Type B pancreatic cell (in vitro differentiated cells): ENCODE measurements around the gene NCAN. TPM values are rescaled to one million over a fixed set of nuclear protein-coding genes. Genes with fewer than 3 reads are reported as not detected.
A peak's percentile ranks its signal among the peaks of the same experiment; 100 is the strongest.

Experiments used
- DNase-seq: peaks from one replicate; pipeline ENCODE4 v3.0.0; 2021; ENCODE audit warnings: mixed read lengths; ENCODE audit not compliant: unreplicated experiment; ENCODE audit errors: extremely low spot score
- H3K27ac Mint-ChIP-seq: 2 replicates; pipeline ENCODE4 v1.8.0; 2021; ENCODE audit warnings: mild to moderate bottlenecking, mixed read lengths
- H3K27me3 Mint-ChIP-seq: 2 replicates; pipeline ENCODE4 v1.8.0; 2021; ENCODE audit warnings: mixed read lengths
- H3K36me3 Mint-ChIP-seq: 2 replicates; pipeline ENCODE4 v1.8.0; 2021; ENCODE audit warnings: mixed read lengths
- H3K4me1 Mint-ChIP-seq: one replicate; pipeline ENCODE4 v1.8.0; 2021; ENCODE audit warnings: mixed read lengths; ENCODE audit not compliant: unreplicated experiment
- H3K4me3 Mint-ChIP-seq: 2 replicates; pipeline ENCODE4 v1.8.0; 2021; ENCODE audit warnings: mild to moderate bottlenecking, mixed read lengths
- H3K9me3 Mint-ChIP-seq: 2 replicates; pipeline ENCODE4 v1.8.0; 2021; ENCODE audit warnings: mixed read lengths
- CTCF ChIP-seq: fragments of 200-600 bp; sonication (generic); conservative IDR thresholded peaks from 2 replicates; pipeline ENCODE4 v1.5.0; 2021; ENCODE audit warnings: antibody characterized with exemption, mild to moderate bottlenecking
- total RNA-seq: library from RNA; stranded (reverse); gene quantifications from 2 replicates; pipeline ENCODE4 v1.2.1, GENCODE V29; 2021; ENCODE audit warnings: low replicate concordance

NCAN gene
- total RNA-seq, 1 donor from 2014 or later, result 0.80 TPM

GRCh38 chr19:19268453-19269385 is 57.0 kb downstream of the NCAN start:
- Mint-ChIP-seq H3K36me3 (no peaks in the 10 kb centered on the region), H3K4me3 (no peak overlapping the region), H3K4me1 (no peaks in the 10 kb centered on the region), H3K27me3 (peaks cover 37% of the 10 kb centered on the region), H3K9me3 (no peaks in the 10 kb centered on the region), H3K27ac (no peak overlapping the region)
- DNase-seq, result no peak
- TF ChIP-seq CTCF, result no peak

- no peaks in the 10 kb centered on the region for H3K9me3 Mint-ChIP-seq
- no peak for DNase-seq
Observed at GRCh38 chr19:19269952-19270694, 58.4 kb downstream of the NCAN start.

GRCh38 chr19:19270749-19271571 is 59.2 kb downstream of the NCAN start:
- Mint-ChIP-seq H3K4me3 (no peak overlapping the region), H3K27ac (no peak overlapping the region), H3K27me3 (peaks cover 20% of the 10 kb centered on the region), H3K9me3 (no peaks in the 10 kb centered on the region), H3K4me1 (no peaks in the 10 kb centered on the region), H3K36me3 (no peaks in the 10 kb centered on the region)
- no peak for TF ChIP-seq CTCF
- no peak for DNase-seq

More at GRCh38 chr19:19269952-19270694, 58.4 kb downstream of the NCAN start:
- TF ChIP-seq CTCF, result no peak
- Mint-ChIP-seq H3K27ac (no peak overlapping the region), H3K27me3 (peaks cover 28% of the 10 kb centered on the region), H3K36me3 (no peaks in the 10 kb centered on the region), H3K4me3 (no peak overlapping the region), H3K4me1 (no peaks in the 10 kb centered on the region)

- TF ChIP-seq CTCF, result no peak
- Mint-ChIP-seq H3K36me3 (peaks cover 4% of the 10 kb centered on the region), H3K4me1 (no peaks in the 10 kb centered on the region), H3K27me3 (peaks cover 17% of the 10 kb centered on the region), H3K9me3 (no peaks in the 10 kb centered on the region), H3K27ac (peak overlapping the region; percentile 69), H3K4me3 (peak overlapping the region; percentile 78)
- DNase-seq, result no peak
Observed at GRCh38 chr19:19271828-19272599, 60.3 kb downstream of the NCAN start.

GRCh38 chr19:19274146-19274545 is 62.4 kb downstream of the NCAN start:
- Mint-ChIP-seq H3K36me3 (peaks cover 7% of the 10 kb centered on the region), H3K4me3 (peak overlapping the region; percentile 83), H3K27me3 (peaks cover 17% of the 10 kb centered on the region), H3K27ac (no peak overlapping the region), H3K4me1 (no peaks in the 10 kb centered on the region), H3K9me3 (no peaks in the 10 kb centered on the region)
- no peak for DNase-seq
- no peak for TF ChIP-seq CTCF
